GM19238 (cell line): ENCODE data around the gene PTPRG.

Source experiments
- DNase-seq: peaks from one replicate; pipeline ENCODE4 v3.0.0; 2011; ENCODE audit warnings: low spot score; ENCODE audit not compliant: insufficient read length

Gene PTPRG

GRCh38 chr3:61562721-61563312, 1.4 kb downstream of the PTPRG start:
- DNase-seq = no peak

GRCh38 chr3:61563313-61564271, 2.2 kb downstream of the PTPRG start:
- DNase-seq = no peak

GRCh38 chr3:61564395-61565059, 3.2 kb downstream of the PTPRG start:
- no peak for DNase-seq

- DNase-seq = no peak
Measured at GRCh38 chr3:61565569-61565968, 4.2 kb downstream of the PTPRG start.

GRCh38 chr3:61568127-61568526, 6.8 kb downstream of the PTPRG start:
- no peak for DNase-seq

GRCh38 chr3:61569856-61570580, 8.6 kb downstream of the PTPRG start:
- no peak for DNase-seq

DNA sequence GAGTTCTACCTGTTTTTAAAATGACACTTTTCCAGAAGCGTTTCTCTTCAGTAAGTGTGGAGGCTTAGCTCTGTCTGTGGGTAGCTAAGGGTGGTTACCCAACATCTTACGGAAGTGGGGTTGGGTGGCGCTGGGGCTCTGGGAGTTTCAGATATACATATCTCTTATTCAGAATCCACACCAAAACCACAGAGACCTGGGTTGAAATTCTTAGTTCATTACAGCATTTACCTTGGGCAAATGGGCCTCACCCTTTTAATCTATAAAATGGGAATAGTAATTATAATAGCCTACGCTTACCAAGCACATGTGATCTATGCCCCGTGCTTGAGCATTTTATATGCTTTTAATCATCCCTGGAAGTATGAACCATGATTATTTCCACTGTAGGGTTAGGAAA, 9.4 kb downstream of the PTPRG start:
- no peak for DNase-seq

- no peak for DNase-seq
Measured at GRCh38 chr3:61571516-61572336, 10.4 kb downstream of the PTPRG start.

- DNase-seq = no peak
Measured at GRCh38 chr3:61572879-61573278, 11.5 kb downstream of the PTPRG start.

GRCh38 chr3:61573441-61573840, 12.1 kb downstream of the PTPRG start:
- DNase-seq = no peak

GRCh38 chr3:61574854-61575253, 13.5 kb downstream of the PTPRG start:
- no peak for DNase-seq

- no peak for DNase-seq
Measured at GRCh38 chr3:61575893-61576292, 14.5 kb downstream of the PTPRG start.

DNA sequence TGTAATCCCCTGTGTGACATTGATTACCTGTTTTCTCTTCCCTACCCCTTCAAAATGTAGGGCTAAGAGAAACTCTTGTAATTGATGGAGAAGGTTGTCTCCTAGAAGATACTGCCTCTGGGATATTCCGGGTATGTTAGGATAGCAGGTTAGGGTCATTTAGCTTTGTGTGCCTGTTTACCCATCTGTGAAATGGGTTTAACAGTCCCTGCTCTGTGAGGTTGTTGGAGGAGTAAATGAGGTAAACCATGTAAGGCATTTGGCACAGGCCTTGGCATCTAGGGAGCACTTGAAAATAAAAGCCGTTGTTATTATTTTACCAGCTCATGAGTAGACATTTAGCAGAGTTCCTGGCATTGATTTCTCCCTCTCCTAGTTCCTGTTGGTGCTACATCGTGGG, 16.4 kb downstream of the PTPRG start:
- DNase-seq = no peak

DNA sequence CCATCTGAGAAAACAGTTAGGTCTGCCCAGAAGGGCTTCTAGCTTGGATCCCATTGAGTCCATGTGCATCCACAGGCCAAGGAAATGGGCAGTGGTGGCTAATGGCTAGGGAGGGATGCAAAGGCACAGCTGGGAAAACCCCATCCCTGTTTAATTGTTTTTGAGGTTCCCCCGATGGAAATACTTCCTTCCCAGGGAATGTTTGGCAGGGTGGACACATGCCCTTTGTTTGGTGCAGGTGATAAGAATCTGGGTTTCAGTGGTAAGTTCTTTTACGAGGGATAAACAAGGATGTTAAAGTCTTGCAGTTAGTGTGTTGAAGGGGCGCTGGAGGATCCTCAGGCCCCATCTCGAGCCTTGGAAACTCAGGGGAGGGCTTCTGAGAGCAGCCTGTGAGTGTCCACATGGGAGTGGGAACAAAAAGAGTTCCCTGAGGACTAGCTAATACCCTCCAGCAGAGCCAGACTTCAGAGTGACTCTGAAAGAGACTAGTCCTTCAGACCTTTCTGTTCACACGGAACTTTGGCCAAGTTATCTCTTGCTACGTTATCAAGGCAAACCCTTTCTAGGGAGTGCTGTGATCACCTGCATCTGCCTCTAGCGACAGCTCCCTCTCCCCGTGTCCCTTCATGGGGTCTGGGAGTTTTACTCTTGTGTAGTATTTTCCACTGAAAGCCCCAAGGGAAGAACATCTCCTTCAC, 17.4 kb downstream of the PTPRG start:
- no peak for DNase-seq

DNA sequence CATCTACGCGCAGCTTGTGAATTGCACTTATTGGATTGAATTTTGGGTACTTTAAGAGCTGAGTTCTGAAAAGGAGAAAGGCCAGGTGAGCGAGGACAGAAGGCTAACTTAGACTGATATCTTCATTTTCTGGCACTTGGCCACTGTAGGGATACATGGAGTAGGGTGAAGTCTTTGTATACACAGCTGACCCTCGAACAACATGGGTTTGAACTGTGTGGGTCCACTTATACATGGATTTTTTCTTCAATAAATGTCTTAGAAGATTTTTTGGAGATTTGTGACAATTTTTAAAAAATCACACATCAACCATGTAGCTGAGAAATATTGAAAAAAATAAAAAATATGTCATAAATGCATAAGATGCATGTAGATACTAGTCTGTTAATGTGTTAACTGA, 18.3 kb downstream of the PTPRG start:
- DNase-seq = no peak

DNA sequence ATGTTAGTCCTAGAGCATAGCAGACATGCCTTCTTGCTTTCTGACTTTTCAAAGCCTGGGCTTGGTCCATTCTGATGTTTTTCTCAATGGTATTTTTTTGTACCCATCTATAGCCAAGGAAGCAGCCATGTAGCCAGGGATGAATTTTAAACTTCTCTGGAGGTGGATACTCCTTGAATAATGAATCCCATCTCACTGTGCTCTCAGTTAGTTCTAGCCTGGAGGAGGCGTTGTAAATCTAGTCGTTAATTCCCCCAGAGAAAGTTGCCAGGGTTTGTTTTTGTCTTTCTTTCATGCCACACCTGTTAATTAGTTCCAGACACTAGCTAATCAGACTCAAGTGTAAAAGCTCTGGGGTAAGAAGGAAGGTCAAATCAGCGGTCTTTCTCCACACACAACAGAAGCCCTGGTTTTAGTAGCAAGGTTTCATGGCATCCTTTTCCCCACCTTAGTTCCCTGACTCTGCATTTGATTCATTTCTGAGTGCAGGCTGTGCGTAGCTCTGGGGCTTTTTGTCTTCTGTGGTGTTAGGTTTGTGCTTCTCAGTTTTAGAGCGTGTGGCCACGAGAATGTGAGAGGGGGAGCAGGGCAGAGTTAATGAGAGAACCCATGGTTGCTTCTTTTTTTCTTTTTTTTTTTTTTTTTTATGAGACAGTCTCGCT, 19.7 kb downstream of the PTPRG start:
- DNase-seq = no peak

GRCh38 chr3:61582287-61582686, 20.9 kb downstream of the PTPRG start:
- no peak for DNase-seq

DNA sequence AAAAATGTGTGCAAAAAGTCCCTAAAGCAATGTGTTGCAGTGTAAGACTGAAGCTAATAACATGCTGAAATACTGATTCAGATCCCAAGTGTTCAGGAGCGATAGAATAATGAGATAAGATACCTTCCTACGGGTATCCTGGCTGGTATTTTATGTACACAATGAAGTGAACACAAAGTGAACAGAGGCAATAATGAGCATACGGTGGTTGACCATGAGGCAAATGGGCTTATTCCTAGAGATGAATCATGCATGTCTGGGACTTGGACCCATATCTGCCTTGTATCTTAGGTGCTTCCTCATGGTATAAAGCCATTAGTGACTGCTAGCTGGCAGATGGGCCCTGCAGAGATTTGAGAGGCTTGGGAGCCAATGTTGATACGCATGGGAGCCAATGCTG, 21.5 kb downstream of the PTPRG start:
- DNase-seq = no peak
